Activated CD4-positive, alpha-beta T cell treated with anti-CD3 and anti-CD28 coated beads, Interleukin-2, amount 50 U/mL, for 1 hour (primary cell): ENCODE measurements around the gene ZSCAN25.
"Not testable (repeated sequence)": the region's sequence is repeated elsewhere in the genome, so short reads cannot be mapped to it uniquely, and the experiment has no call there.

Experiments
- DNase-seq: peaks from one replicate; pipeline ENCODE4 v3.0.0-alpha.2; 2020

ZSCAN25 gene

GRCh38 chr7:99616359-99617191 is at the start of gene ZSCAN25:
Gene ZSCAN25, plus strand, starts transcription at chr7:99616946. Its CDS starts 2,661 bp downstream, at chr7:99619607.
- peak; percentile 81 for DNase-seq

- DNase-seq, result not testable (repeated sequence)
Measured at GRCh38 chr7:99568770-99569169, 48.0 kb upstream of the ZSCAN25 start.

- DNase-seq, result no peak
Measured at GRCh38 chr7:99571768-99572167, 45.0 kb upstream of the ZSCAN25 start.

GRCh38 chr7:99573257-99573656 is 43.5 kb upstream of the ZSCAN25 start:
- no peak for DNase-seq

- no peak for DNase-seq
Measured at GRCh38 chr7:99576251-99576650, 40.5 kb upstream of the ZSCAN25 start.

- DNase-seq, result no peak
Measured at GRCh38 chr7:99579281-99579955, 37.3 kb upstream of the ZSCAN25 start.

GRCh38 chr7:99579956-99580777 is 36.6 kb upstream of the ZSCAN25 start:
- peak; percentile 57 for DNase-seq

- not testable (repeated sequence) for DNase-seq
Measured at GRCh38 chr7:99580778-99581332, 35.9 kb upstream of the ZSCAN25 start.

- no peak for DNase-seq
Measured at GRCh38 chr7:99588868-99589267, 27.9 kb upstream of the ZSCAN25 start.

- no peak for DNase-seq
Measured at GRCh38 chr7:99594948-99595745, 21.6 kb upstream of the ZSCAN25 start.

GRCh38 chr7:99596408-99596955 is 20.3 kb upstream of the ZSCAN25 start:
- DNase-seq, result no peak

GRCh38 chr7:99597762-99598501 is 18.8 kb upstream of the ZSCAN25 start, which contains the start of gene TMEM225B:
Gene TMEM225B, plus strand, starts transcription at chr7:99598267. Its CDS starts 6,122 bp downstream, at chr7:99604389.
- no peak for DNase-seq

GRCh38 chr7:99599836-99600235 is 16.9 kb upstream of the ZSCAN25 start:
- no peak for DNase-seq

GRCh38 chr7:99601656-99602310 is 15.0 kb upstream of the ZSCAN25 start:
- DNase-seq, result no peak

GRCh38 chr7:99605527-99605926 is 11.2 kb upstream of the ZSCAN25 start:
- no peak for DNase-seq

GRCh38 chr7:99606531-99606930 is 10.2 kb upstream of the ZSCAN25 start:
- DNase-seq, result no peak

GRCh38 chr7:99607548-99607947 is 9.2 kb upstream of the ZSCAN25 start:
- DNase-seq, result no peak

- DNase-seq, result no peak
Measured at GRCh38 chr7:99614495-99614894, 2.3 kb upstream of the ZSCAN25 start.

- DNase-seq, result no peak
Measured at GRCh38 chr7:99615989-99616358, 772 bp upstream of the ZSCAN25 start.

GRCh38 chr7:99617192-99617781 is 541 bp downstream of the ZSCAN25 start:
- DNase-seq, result no peak
